Measurements from ENCODE around the gene ELK4. TPM values are rescaled to one million over a fixed set of nuclear protein-coding genes. Genes with fewer than 3 reads are reported as not detected.

Gene ELK4
- total and polyA plus RNA-seq, 2 experiments from 2014 or later = 5.1 to 19.7 TPM

GRCh38 chr1:205672395-205672889 lies 40.6 kb upstream of the ELK4 start:
- H2AFZ ChIP-seq = no peak overlapping the region
- Mint-ChIP-seq H3K27me3 (ENCODE audit: insufficient read depth, low read depth, poor library complexity) (peaks cover 16% of the 10 kb centered on the region), H3K4me3 (peak overlapping the region; percentile 62), H3K9me3 (no peaks in the 10 kb centered on the region), H3K36me3 (ENCODE audit: low read depth) (no peaks in the 10 kb centered on the region), H3K4me1 (peaks cover 71% of the 10 kb centered on the region), H3K27ac (peak overlapping the region; percentile 96)
- peak overlapping the region; percentile 56 for H3K4me2 ChIP-seq
- H3K36me3 ChIP-seq (ENCODE audit: insufficient read depth) = no peaks in the 10 kb centered on the region
- peak overlapping the region; percentile 62 for H3K27ac ChIP-seq (ENCODE audit: low read depth)
- H3F3A ChIP-seq (replicated peaks; ENCODE audit: low read depth) = no peaks in the 10 kb centered on the region
- peaks cover 45% of the 10 kb centered on the region for H3K79me2 ChIP-seq (replicated peaks; ENCODE audit: insufficient read depth)
- no peaks in the 10 kb centered on the region for H3K27me3 ChIP-seq (ENCODE audit: insufficient read depth)
- H3K9me2 ChIP-seq (ENCODE audit: insufficient read depth) = no peaks in the 10 kb centered on the region
- H3K4me1 ChIP-seq (ENCODE audit: insufficient read depth) = peaks cover 57% of the 10 kb centered on the region
- peaks cover 4% of the 10 kb centered on the region; the same call in 1 of the 2 replicates for H4K20me1 ChIP-seq (replicated peaks; ENCODE audit: insufficient read depth)
- TF ChIP-seq ZNF331 (CRISPR knock-in tag; IDR thresholded peaks at IDR 0.05; ENCODE audit: low read depth) (no peak), STAT1 (IDR thresholded peaks at IDR 0.05; ENCODE audit: unreplicated experiment) (no peak), EZH2 (IDR thresholded peaks at IDR 0.05; ENCODE audit: low read depth, unreplicated experiment) (no peak), ZNF462 (CRISPR knock-in tag; IDR thresholded peaks at IDR 0.05) (no peak), CREB1 (CRISPR knock-in tag; IDR thresholded peaks at IDR 0.05; ENCODE audit: low read depth) (no peak), EZH2phosphoT487 (IDR thresholded peaks at IDR 0.05; ENCODE audit: unreplicated experiment) (no peak), NANOG (IDR thresholded peaks at IDR 0.05; ENCODE audit: borderline replicate concordance) (no peak), CTCF (conservative IDR thresholded peaks at IDR 0.05; ENCODE audit: low read depth in 2 of 2) (no peak), ETS1 (IDR thresholded peaks at IDR 0.05) (no peak)
- ATAC-seq (no peak), DNase-seq (ENCODE audit: low spot score) (no peak)
- H3K4me3 ChIP-seq = no peak overlapping the region

Measured in GM23338 (cell line).